Esophagus muscularis mucosa (tissue), 4 donors: ENCODE results near the gene TIGAR. TPM values are rescaled to one million over a fixed set of nuclear protein-coding genes. Genes with fewer than 3 reads are reported as not detected.

ENCODE experiments used
- DNase-seq: peaks from one replicate; pipeline ENCODE4 v3.0.0-alpha.2; 2017; ENCODE audit errors: extremely low spot score
- H3K27ac ChIP-seq, 4 donors: fragments of 200-600 bp; sonication (generic); replicated peaks in 1 of 4; 1 replicate in 3 of 4; 2 replicates in 1 of 4; pipeline ENCODE4 v1.5.1; 2016 to 2019; ENCODE audit warnings: mild to moderate bottlenecking in 1 of 4
- H3K27me3 ChIP-seq, 4 donors: fragments of 200-600 bp; sonication (generic); one replicate each; pipeline versions ENCODE4 v1.5.1 to v1.6.0; 2016 to 2019
- H3K36me3 ChIP-seq, 4 donors: fragments of 200-600 bp; sonication (generic); one replicate each; pipeline ENCODE4 v1.5.1; 2016 to 2019
- H3K4me1 ChIP-seq, 4 donors: fragments of 200-600 bp; sonication (generic); one replicate each; pipeline ENCODE4 v1.5.1; 2016 to 2019
- H3K4me3 ChIP-seq, 4 donors: fragments of 200-600 bp; sonication (generic); 1 replicate in 2 of 4; 2 replicates in 2 of 4; pipeline ENCODE4 v1.5.1; 2016 to 2019; ENCODE audit warnings: mild to moderate bottlenecking in 4 of 4, moderate library complexity in 1 of 4
- H3K9me3 ChIP-seq, 4 donors: fragments of 200-600 bp; sonication (generic); 1 replicate in 3 of 4; 2 replicates in 1 of 4; pipeline ENCODE4 v1.5.1; 2016 to 2019
- CTCF ChIP-seq, 3 experiments: fragments of 200-600 bp in 2 of 3; fragments of 450-650 bp in 1 of 3; sonication (generic) in 2 of 3; IDR thresholded peaks; one replicate each; pipeline ENCODE4 v1.5.1; 2017 to 2019; ENCODE audit warnings: antibody characterized with exemption in 3 of 3, mild to moderate bottlenecking in 2 of 3, moderate library complexity in 1 of 3
- EP300 ChIP-seq: sonication (generic); formaldehyde crosslinking; IDR thresholded peaks from one replicate; pipeline ENCODE4 v1.6.1; 2017; ENCODE audit warnings: antibody characterized with exemption
- POLR2A ChIP-seq: fragments of 450-650 bp; IDR thresholded peaks from one replicate; pipeline ENCODE4 v1.6.1; 2017; ENCODE audit warnings: antibody characterized with exemption, moderate library complexity, mild to moderate bottlenecking, low read depth
- POLR2AphosphoS5 ChIP-seq, 2 donors: sonication (generic); formaldehyde crosslinking; IDR thresholded peaks; one replicate each; pipeline ENCODE4 v1.6.1; 2017; ENCODE audit warnings: antibody characterized with exemption in 2 of 2
- WGBS: methylation state at CpG from one replicate; pipeline ENCODE4 v1.1.5; 2018; 5-methylcytosine and 5-hydroxymethylcytosine counted together
- intact Hi-C: fragments of 100-400 bp; cut with DNase I; formaldehyde crosslinking; loops from one replicate; pipeline ENCODE4 v1.15.1; 2023
- total RNA-seq, 4 donors: library from RNA; depleted of rRNA; stranded (reverse); fragments of >200 nt; gene quantifications; one replicate each; pipeline versions ENCODE4 v1.1.0 to v1.2.1, GENCODE V29; 2016

TIGAR gene
- total RNA-seq, 4 donors from 2014 or later = 6.6 to 7.6 (median 7.4) TPM

- peak overlapping the region; percentile 27 to 78 (median 64) for H3K27ac ChIP-seq
These were observed 34.8 kb upstream of the TIGAR start for GRCh38 chr12:4286228-4286627.

GRCh38 chr12:4286771-4287317 is 34.2 kb upstream of the TIGAR start:
- Histone ChIP-seq H3K4me3 (no peak overlapping the region), H3K36me3 (peaks cover 16 to 92% (median 70%) of the 10 kb centered on the region in 4 donors), H3K27ac (peak overlapping the region; percentile 27 to 78 (median 64)), H3K4me1 (peaks cover 60 to 91% (median 80%) of the 10 kb centered on the region in 4 donors), H3K9me3 (no peaks in the 10 kb centered on the region), H3K27me3 (no peaks in the 10 kb centered on the region)
- no peak for DNase-seq
- 44% methylated on average over 14 of the region's 14 CpGs for WGBS
- intact Hi-C loops = no loop called here
- TF ChIP-seq POLR2AphosphoS5 (IDR thresholded peaks at IDR 0.05) (no peak), POLR2A (no peak), EP300 (no peak), CTCF (IDR thresholded peaks at IDR 0.05) (no peak)

More at GRCh38 chr12:4286228-4286627, 34.8 kb upstream of the TIGAR start:
- H3K4me1 ChIP-seq = peaks cover 59 to 91% (median 81%) of the 10 kb centered on the region in 4 donors
- DNase-seq = no peak
- intact Hi-C loops = no loop called here
- 68% methylated on average over 6 of the region's 12 CpGs for WGBS
- H3K4me3 ChIP-seq = no peak overlapping the region
- TF ChIP-seq CTCF (IDR thresholded peaks at IDR 0.05) = no peak
- TF ChIP-seq EP300 = no peak
- TF ChIP-seq POLR2AphosphoS5 (IDR thresholded peaks at IDR 0.05) = no peak
- no peak for TF ChIP-seq POLR2A
- no peaks in the 10 kb centered on the region for H3K27me3 ChIP-seq
- H3K36me3 ChIP-seq = peaks cover 16 to 95% (median 76%) of the 10 kb centered on the region in 4 donors
- H3K9me3 ChIP-seq = no peaks in the 10 kb centered on the region

- no peak for TF ChIP-seq EP300
- no peak for TF ChIP-seq CTCF (IDR thresholded peaks at IDR 0.05)
- no peak for TF ChIP-seq POLR2AphosphoS5 (IDR thresholded peaks at IDR 0.05)
- TF ChIP-seq POLR2A = no peak
- 69% methylated on average over 18 of the region's 18 CpGs for WGBS
These were observed 33.4 kb upstream of the TIGAR start for GRCh38 chr12:4287325-4288211.

DNA sequence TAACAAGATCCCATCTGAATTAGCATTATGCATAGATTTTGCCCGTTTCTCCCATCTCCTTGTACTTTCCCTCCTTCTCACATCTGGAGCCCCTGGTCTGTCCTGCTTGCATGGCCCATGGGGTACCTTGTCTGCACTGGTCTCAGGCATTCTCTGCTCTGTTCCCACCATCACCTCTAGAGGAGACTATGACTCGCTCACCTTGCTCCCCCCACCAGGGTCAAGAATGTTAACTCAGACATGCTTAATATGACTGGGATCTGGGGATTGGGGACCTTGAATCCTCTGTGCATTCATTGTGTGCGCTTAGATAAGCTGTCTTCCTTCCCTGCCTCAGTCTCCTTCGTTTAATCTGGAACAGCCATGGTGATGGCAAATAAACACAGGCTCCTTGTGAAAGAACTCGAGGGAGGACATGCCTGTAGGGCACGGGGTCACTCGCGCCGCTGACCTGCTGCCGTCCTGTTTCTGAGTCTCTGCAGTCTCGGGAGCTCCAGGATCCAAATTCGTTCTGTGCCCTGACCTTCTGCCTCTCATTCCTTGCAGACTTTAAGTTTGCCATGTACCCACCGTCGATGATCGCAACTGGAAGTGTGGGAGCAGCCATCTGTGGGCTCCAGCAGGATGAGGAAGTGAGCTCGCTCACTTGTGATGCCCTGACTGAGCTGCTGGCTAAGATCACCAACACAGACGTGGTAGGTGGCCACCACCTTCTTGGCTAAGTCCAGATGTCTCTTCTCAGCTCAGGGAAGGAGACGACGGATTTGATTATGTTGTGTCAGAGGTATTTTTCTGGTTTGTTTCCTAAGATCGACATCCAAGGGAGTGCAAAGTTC is 32.5 kb upstream of the TIGAR start:
- 50% methylated on average over 17 of the region's 20 CpGs for WGBS
- Histone ChIP-seq H3K27me3 (no peaks in the 10 kb centered on the region), H3K4me3 (peak overlapping the region in 1 of 4 donors; percentile 7), H3K9me3 (no peaks in the 10 kb centered on the region), H3K27ac (peak overlapping the region; percentile 68 to 78 (median 73)), H3K4me1 (peaks cover 63 to 91% (median 80%) of the 10 kb centered on the region in 4 donors), H3K36me3 (peaks cover 16 to 76% (median 53%) of the 10 kb centered on the region in 4 donors)
- TF ChIP-seq EP300 (no peak), POLR2A (no peak), CTCF (IDR thresholded peaks at IDR 0.05) (no peak), POLR2AphosphoS5 (IDR thresholded peaks at IDR 0.05) (no peak)
- intact Hi-C loops = no loop called here
- DNase-seq = no peak

More at GRCh38 chr12:4287325-4288211, 33.4 kb upstream of the TIGAR start:
- Histone ChIP-seq H3K27ac (peak overlapping the region; percentile 27 to 78 (median 64)), H3K9me3 (no peaks in the 10 kb centered on the region), H3K27me3 (no peaks in the 10 kb centered on the region), H3K4me3 (no peak overlapping the region), H3K4me1 (peaks cover 60 to 91% (median 80%) of the 10 kb centered on the region in 4 donors), H3K36me3 (peaks cover 16 to 85% (median 63%) of the 10 kb centered on the region in 4 donors)
- DNase-seq = no peak
- intact Hi-C loops = no loop called here
